MM.1S (cell line): ENCODE measurements around the gene SAFB.

Source experiments
- DNase-seq: peaks from one replicate; pipeline ENCODE4 v3.0.0-alpha.2; 2015
- H2AFZ ChIP-seq: fragments of 300-600 bp; sonication (generic); 2 replicates; pipeline ENCODE4 v1.6.0; 2016; ENCODE audit warnings: antibody characterized with exemption, low read length
- H3F3A ChIP-seq: fragments of 300-600 bp; sonication (generic); 2 replicates; pipeline ENCODE4 v1.6.1; 2016; ENCODE audit warnings: mild to moderate bottlenecking, antibody characterized with exemption, low read length, moderate library complexity, mixed read lengths; ENCODE audit not compliant: insufficient read depth
- H3K27ac ChIP-seq: fragments of 300-600 bp; sonication (generic); 2 replicates; pipeline ENCODE4 v1.5.1; 2016; ENCODE audit warnings: mild to moderate bottlenecking, low read length
- H3K27me3 ChIP-seq: fragments of 300-600 bp; sonication (generic); replicated peaks from 2 replicates; pipeline ENCODE4 v1.6.0; 2016; ENCODE audit warnings: low read length; ENCODE audit not compliant: insufficient read depth
- H3K36me3 ChIP-seq: fragments of 300-600 bp; sonication (generic); replicated peaks from 2 replicates; pipeline ENCODE4 v1.6.1; 2016; ENCODE audit warnings: mild to moderate bottlenecking, low read length, mixed read lengths; ENCODE audit not compliant: insufficient read depth
- H3K4me1 ChIP-seq: fragments of 300-600 bp; sonication (generic); 2 replicates; pipeline ENCODE4 v1.6.1; 2016; ENCODE audit warnings: low read length, mixed read lengths
- H3K4me2 ChIP-seq: fragments of 300-600 bp; sonication (generic); 2 replicates; pipeline ENCODE4 v1.6.0; 2016; ENCODE audit warnings: low read depth, low read length
- H3K4me3 ChIP-seq: fragments of 300-600 bp; sonication (generic); 2 replicates; pipeline ENCODE4 v1.5.1; 2016; ENCODE audit warnings: low read length, mixed read lengths
- H3K79me2 ChIP-seq: fragments of 300-600 bp; sonication (generic); 2 replicates; pipeline ENCODE4 v1.6.1; 2016; ENCODE audit warnings: mixed run types, low read length, mixed read lengths
- H3K9ac ChIP-seq: fragments of 300-600 bp; sonication (generic); 2 replicates; pipeline ENCODE4 v1.6.1; 2016; ENCODE audit warnings: low read length, mixed read lengths
- H3K9me2 ChIP-seq: fragments of 300-600 bp; sonication (generic); replicated peaks from 2 replicates; pipeline ENCODE4 v1.6.1; 2016; ENCODE audit warnings: mild to moderate bottlenecking, low read length, mixed read lengths; ENCODE audit not compliant: insufficient read depth
- H3K9me3 ChIP-seq: fragments of 300-600 bp; sonication (generic); replicated peaks from 2 replicates; pipeline ENCODE4 v1.6.1; 2016; ENCODE audit warnings: mild to moderate bottlenecking, low read length, mixed read lengths; ENCODE audit not compliant: insufficient read depth
- H4K20me1 ChIP-seq: fragments of 300-600 bp; sonication (generic); 2 replicates; pipeline ENCODE4 v1.6.1; 2016; ENCODE audit warnings: mild to moderate bottlenecking, low read length, moderate library complexity, mixed read lengths; ENCODE audit not compliant: insufficient read depth
- EZH2 ChIP-seq: fragments of 300-600 bp; sonication (generic); optimal IDR thresholded peaks from 2 replicates; pipeline ENCODE3; 2017; ENCODE audit warnings: low read depth, mild to moderate bottlenecking, antibody characterized with exemption, low read length, mixed read lengths
- EZH2phosphoT487 ChIP-seq: fragments of 300-600 bp; sonication (generic); IDR thresholded peaks from 2 replicates; pipeline ENCODE4 v1.6.1; 2018; ENCODE audit warnings: antibody characterized with exemption, low read length
- TF ChIP-seq, protein P1 (sequence below): fragments of 300-600 bp; sonication (generic); IDR thresholded peaks from 2 replicates; pipeline ENCODE4 v1.5.1; 2016; ENCODE audit warnings: antibody characterized with exemption, low read length, mixed read lengths

SAFB gene

GRCh38 chr19:5705552-5705951, 82.7 kb downstream of the SAFB start:
- Histone ChIP-seq H3F3A (no peaks in the 10 kb centered on the region), H3K4me2 (no peak overlapping the region), H3K4me1 (no peaks in the 10 kb centered on the region), H3K36me3 (peaks cover 15% of the 10 kb centered on the region), H3K79me2 (peaks cover 57% of the 10 kb centered on the region), H3K4me3 (no peak overlapping the region), H4K20me1 (no peaks in the 10 kb centered on the region), H3K9me3 (no peaks in the 10 kb centered on the region), H3K9ac (no peak overlapping the region), H3K9me2 (no peaks in the 10 kb centered on the region), H3K27me3 (no peaks in the 10 kb centered on the region), H2AFZ (no peak overlapping the region), H3K27ac (no peak overlapping the region)
- DNase-seq: no peak
- no peak for TF ChIP-seq EZH2
- no peak for TF ChIP-seq EZH2phosphoT487
- TF ChIP-seq, protein P1, sequence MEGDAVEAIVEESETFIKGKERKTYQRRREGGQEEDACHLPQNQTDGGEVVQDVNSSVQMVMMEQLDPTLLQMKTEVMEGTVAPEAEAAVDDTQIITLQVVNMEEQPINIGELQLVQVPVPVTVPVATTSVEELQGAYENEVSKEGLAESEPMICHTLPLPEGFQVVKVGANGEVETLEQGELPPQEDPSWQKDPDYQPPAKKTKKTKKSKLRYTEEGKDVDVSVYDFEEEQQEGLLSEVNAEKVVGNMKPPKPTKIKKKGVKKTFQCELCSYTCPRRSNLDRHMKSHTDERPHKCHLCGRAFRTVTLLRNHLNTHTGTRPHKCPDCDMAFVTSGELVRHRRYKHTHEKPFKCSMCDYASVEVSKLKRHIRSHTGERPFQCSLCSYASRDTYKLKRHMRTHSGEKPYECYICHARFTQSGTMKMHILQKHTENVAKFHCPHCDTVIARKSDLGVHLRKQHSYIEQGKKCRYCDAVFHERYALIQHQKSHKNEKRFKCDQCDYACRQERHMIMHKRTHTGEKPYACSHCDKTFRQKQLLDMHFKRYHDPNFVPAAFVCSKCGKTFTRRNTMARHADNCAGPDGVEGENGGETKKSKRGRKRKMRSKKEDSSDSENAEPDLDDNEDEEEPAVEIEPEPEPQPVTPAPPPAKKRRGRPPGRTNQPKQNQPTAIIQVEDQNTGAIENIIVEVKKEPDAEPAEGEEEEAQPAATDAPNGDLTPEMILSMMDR: no peak

- Histone ChIP-seq H3K9ac (no peak overlapping the region), H3K79me2 (peaks cover 64% of the 10 kb centered on the region), H3K9me2 (no peaks in the 10 kb centered on the region), H3F3A (no peaks in the 10 kb centered on the region), H3K9me3 (no peaks in the 10 kb centered on the region), H2AFZ (no peak overlapping the region), H3K36me3 (peaks cover 23% of the 10 kb centered on the region), H4K20me1 (no peaks in the 10 kb centered on the region), H3K4me2 (no peak overlapping the region), H3K27me3 (no peaks in the 10 kb centered on the region), H3K4me3 (no peak overlapping the region), H3K4me1 (no peaks in the 10 kb centered on the region), H3K27ac (no peak overlapping the region)
- DNase-seq: no peak
- TF ChIP-seq EZH2 (no peak), EZH2phosphoT487 (no peak)
- TF ChIP-seq, protein P1: no peak
These were observed 84.1 kb downstream of the SAFB start for GRCh38 chr19:5706876-5707573.

DNA sequence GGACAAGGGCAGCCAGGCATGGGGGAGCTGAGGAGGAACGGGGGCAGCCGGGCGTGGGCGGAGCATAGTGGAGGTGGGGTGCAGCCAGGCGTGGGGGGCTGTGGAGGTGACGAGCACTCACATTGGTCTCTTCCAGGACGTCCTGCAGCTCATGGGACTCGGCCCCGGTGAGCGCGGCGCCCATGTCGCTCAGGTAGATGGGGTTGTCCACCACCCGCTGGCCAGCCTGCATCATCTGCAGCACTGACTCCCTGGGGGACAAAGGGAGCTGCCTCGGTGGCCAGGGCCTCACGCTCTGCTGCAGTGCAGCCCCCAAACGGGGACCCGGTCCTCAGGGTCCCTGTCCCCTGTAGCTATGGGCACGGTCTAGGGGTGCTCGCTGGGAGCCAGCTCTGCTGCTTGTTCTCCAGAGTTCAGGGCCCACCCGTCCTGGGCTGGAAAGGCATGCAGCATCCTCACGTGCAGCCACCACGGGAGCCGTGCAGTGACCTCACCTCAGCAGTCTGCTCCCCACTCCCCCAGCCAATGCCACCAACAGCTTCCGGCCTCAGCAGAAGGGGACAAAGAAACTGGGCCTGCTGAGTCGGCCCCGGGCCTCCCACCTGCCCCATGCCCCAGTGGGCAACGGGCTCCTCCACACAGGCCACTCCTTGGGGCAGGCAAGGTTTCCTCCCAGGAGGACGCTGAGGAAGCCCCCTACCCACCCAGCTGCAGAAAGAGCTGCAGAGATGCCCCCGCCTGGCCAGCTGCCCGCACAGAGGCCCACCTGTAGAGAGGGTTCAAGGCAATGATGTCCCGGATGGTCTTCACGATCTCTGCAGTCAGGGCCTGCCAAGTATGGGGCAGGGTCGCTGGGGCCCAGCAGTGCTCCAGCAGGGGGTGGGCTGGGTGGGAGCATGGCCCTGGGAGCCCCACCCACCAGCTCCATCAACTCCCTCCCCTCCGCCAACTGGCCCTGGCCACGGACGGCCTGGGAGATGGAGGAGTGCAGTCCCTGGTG, 85.0 kb downstream of the SAFB start:
- no peaks in the 10 kb centered on the region for H3K9me2 ChIP-seq
- H3K27ac ChIP-seq: no peak overlapping the region
- H3K4me2 ChIP-seq: no peak overlapping the region
- peaks cover 23% of the 10 kb centered on the region for H3K36me3 ChIP-seq
- H3K4me3 ChIP-seq: no peak overlapping the region
- no peaks in the 10 kb centered on the region for H3K9me3 ChIP-seq
- TF ChIP-seq EZH2phosphoT487 (no peak), EZH2 (no peak)
- TF ChIP-seq, protein P1: no peak
- no peak overlapping the region for H3K9ac ChIP-seq
- no peak for DNase-seq
- no peaks in the 10 kb centered on the region for H3K27me3 ChIP-seq
- H2AFZ ChIP-seq: no peak overlapping the region
- no peaks in the 10 kb centered on the region for H3K4me1 ChIP-seq
- no peaks in the 10 kb centered on the region for H4K20me1 ChIP-seq
- no peaks in the 10 kb centered on the region for H3F3A ChIP-seq
- H3K79me2 ChIP-seq: peaks cover 67% of the 10 kb centered on the region
